SK-N-MC (cell line): Measurements from ENCODE around the gene MEAF6.

Source experiments
- EZH2 ChIP-seq: fragments of 200-600 bp; sonication (generic); IDR thresholded peaks from one replicate; pipeline ENCODE4 v1.6.1; 2017; ENCODE audit warnings: antibody characterized with exemption
- FOXP2 ChIP-seq: optimal IDR thresholded peaks from 2 replicates; pipeline ENCODE3; 2011; ENCODE audit warnings: mild to moderate bottlenecking, moderate library complexity; ENCODE audit not compliant: insufficient read depth; ENCODE audit errors: extremely low read length, control extremely low read depth
- POLR2AphosphoS5 ChIP-seq: IDR thresholded peaks from 2 replicates; pipeline ENCODE4 v1.6.1; 2012; ENCODE audit warnings: mild to moderate bottlenecking, low read depth, low read length, borderline replicate concordance

DNA sequence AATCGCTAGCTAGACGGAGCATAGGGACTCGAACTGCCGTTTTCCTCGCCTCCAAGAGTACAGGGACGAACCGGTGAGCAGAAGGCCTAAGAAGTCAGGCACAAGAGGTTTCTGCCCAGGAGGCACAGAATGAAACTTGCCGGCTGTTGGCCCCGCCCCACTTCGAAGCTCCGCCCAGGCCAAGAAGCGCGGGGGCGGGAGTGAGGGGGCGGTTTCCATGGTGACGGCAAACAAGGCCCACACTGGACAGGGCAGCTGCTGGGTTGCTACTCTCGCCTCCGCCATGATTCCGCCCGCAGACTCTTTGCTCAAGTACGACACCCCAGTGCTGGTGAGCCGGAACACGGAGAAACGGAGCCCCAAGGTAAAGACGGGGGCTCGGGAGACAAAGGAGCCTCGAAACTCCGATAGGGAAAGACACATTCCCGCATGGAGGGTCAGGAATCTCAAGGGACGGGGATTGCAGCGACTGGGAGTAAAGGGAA is 42.2 kb upstream of the MEAF6 start, which contains the start of gene DNALI1:
- TF ChIP-seq POLR2AphosphoS5 (no peak), EZH2 (no peak), FOXP2 (no peak)
